Measurements from ENCODE around the gene CRYBA1. TPM values are rescaled to one million over a fixed set of nuclear protein-coding genes. Genes with fewer than 3 reads are reported as not detected.
"Not testable (repeated sequence)": the region's sequence is repeated elsewhere in the genome, so short reads cannot be mapped to it uniquely, and the experiment has no call there.

Gene CRYBA1
- polyA plus RNA-seq, 12 donors: not detected

DNA sequence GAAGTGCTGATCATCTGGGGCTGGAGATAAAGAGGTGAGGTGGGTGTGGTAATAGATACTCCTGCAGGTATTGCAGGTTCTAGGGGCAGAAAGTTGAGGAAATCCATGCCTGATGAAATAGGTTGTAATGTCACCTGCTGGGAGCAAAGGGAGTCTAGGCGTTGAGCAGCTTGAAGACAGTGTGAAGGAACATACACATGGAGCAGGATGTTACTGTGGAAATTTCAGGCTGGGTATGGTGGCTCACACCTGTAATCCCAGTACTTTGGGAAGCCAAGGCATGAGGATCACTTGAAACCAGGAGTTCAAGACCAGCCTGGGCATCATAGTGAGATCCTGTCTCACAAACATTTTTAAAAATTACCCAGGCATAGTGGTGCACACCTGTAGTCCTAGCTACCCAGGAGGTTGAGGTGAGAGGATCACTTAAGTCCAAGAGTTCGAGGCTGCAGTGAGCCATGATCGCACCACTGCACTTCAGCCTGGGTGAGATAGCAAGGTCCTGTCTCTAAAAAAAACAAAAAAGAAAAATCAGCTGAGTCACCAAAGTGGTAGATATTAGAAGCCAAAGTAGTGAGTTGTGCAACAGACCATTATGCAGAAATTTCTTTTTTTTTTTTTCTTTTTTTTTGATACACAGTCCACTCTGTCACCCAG is 9.1 kb upstream of the CRYBA1 start:
- DNase-seq: no peak

DNA sequence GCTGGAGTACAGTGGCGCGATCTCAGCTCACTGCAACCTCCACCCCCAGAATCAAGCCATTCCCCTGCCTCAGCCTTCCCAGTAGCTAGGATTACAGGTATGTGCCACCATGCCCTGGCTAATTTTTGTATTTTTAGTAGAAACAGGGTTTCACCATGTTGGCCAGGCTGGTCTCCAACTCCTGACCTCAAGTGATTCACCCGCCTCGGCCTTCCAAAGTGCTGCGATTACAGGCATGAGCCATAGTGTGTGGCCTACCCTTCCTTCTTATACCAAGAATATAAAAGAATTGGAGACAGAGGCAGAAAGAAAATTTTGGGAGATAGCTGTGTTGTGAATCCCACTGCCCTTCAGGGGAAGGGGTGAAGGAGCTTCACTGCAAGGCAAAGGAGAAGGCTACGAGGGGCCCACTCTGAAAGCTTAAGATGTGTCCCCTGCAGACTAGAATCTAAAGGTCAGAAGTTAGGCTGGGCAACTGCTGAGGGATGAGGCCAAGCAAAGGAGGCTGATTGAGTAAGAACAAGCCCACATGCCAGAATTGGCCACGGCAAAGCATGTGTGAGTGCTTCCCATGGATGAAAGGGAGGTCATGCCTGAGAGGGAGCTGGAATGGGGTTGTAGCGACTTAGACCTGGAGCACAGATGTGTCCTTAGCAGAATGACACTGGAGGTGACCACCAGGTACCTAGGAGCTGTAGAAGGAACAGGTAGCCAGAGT is 8.4 kb upstream of the CRYBA1 start:
- no peak for DNase-seq

DNA sequence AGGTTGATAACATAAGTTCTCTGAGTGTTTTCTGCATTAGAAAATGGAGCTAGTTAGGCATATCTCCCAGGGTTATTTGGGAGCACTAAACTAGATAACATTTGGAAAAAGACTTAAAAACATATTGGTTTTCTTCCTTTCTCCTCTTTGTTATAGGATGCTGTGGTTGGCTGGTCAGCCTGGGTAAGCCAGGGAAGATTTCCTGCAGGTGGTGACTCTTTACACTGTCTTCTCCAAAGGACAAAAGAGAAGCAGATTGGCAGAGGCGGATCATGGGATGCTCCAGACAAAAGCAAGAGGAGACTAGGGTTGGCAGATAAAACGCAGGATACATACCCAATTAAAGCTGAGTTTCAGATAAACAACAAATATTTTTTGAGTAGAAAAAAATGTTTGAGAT is 6.2 kb upstream of the CRYBA1 start:
- no peak for DNase-seq

DNA sequence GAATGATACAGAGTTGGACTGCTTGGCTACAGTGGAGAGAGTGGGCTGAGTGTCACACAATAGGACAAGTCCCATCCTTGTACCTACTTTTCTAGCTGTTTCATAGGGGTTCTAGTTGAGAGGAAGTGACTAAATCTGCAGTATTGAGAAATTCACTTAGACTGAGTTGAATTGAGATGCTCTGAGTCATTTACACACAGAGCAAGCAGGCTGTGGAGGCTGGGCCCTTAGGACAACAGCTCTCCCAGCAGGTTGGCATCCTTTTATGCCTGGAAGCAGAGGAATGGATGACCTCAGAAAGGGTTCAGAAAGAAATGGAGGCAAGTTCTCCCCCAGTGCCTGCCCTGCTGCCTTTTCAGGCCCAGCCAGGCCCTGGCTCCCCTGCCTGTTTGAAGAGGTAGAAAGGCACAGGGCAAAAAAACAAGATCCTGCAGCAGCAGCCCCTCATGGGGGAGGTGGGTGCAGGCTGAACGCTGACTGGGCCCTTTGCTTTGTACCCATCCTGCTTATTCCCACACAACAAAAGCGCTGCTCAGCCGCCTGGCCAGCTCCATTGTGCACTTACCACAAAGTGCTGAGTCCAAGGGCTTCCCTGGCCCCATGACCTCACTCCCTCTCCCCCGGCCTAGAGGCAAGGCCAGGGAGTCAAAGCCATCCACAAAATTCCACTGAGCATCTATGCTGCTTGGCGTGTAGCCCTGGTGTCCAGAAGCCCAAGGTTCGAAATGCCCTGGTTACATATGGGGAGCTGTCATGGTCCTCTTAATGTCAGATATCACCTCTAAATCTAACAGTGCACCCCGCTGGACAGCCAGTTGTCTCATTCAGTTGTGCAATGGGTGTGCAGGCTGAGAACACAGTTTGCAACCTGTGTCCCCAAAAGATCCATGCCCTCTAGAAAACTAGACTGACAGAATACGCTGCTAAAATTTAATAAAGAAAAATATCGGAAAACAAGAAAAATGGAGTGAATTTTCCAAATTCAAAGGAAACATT is 5.4 kb upstream of the CRYBA1 start:
- no peak for DNase-seq

DNA sequence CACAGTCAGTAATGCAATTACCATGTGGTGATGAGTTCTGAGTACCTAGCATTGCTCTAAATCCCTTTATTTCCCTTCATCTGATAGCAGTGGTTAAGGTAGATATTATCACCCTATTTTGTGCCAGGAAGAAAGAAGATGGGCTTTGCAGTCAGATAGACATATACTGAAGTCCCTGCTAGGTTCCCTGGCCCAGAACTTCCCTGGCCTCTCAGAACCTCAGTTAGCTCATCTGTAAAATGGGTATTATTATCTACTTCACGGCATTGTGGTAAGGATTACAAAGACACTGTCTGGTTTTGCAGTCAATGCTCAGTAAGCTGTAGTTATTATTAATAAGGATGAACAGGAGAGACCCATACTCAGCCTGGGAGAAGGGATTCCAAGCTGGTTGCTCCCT is 4.6 kb upstream of the CRYBA1 start:
- DNase-seq: no peak

DNA sequence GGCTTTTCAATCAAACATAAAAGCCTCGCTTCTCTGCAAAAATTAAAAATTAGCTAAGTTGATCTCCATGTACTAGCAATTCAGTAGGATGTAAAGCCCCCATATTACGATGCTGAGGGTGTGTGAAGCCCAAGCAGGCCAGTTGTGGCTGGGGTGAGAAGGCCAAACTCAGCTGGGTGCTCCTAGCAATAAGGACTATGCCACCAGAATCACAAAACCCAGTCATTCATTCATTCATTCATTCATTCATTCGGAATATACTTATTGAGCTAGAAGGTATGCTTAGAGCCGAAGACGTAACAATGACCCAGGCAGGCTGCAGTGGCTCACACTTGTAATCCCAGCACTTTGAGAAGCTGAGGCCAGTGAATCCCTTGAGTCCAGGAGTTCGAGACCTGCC is 3.9 kb upstream of the CRYBA1 start:
- DNase-seq: no peak

DNA sequence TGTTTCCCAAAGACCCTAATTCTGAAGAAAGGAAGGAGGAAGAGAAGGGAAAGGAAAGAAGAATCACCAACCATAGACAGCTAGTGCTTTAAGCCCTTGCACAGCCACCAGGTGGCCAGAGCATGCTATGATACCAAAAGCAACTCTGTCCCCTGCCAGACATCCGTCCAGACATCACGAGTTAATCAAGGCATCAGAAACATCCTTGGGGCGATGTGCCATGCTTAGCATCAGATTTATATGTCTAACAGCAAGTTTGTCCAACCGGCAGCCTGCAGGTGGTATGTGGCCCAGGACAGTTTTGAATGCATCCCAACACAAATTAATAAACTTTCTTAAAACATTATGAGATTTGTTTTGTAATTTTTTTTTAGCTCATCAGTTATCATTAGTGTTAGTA is 2.9 kb upstream of the CRYBA1 start:
- no peak for DNase-seq

DNA sequence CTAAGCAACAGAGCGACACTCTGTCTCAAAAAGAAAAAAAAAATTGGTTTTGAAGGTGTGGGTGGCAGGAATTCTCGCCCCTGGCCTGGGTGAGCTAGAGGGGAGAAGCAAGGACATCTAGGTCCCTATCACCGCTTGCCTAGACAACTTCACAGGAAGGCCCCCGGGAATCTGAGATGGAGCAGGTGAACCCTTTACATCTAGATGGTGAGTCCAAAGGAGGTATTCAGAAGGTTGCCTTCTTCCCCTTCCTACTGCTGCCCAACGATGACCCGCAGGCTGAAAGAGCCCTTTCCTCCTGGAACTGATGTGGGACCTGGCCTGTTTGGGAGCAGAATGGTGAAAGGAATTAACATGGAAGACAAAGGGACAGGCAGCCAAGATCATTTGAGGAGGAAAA is 1.3 kb upstream of the CRYBA1 start:
- DNase-seq: no peak

DNA sequence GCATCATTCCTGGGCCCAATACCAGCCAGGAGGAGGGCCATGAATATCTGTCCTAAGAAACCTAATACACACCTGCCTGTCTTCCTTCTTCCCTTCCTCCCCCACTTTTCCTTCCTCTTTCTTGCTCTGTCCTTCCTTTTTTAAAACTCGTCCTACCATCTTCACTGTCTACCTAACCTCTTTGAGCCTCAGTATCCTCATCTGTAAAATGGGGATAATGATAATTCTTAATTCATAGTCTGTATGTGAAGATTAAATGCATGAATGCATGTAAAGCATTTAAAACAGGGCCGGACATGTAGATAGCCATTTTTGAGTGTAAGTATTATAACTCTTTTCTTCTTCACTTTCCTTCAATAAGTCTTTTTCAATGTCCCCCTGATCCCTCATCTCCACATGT is 560 bp downstream of the CRYBA1 start:
- DNase-seq: no peak

DNA sequence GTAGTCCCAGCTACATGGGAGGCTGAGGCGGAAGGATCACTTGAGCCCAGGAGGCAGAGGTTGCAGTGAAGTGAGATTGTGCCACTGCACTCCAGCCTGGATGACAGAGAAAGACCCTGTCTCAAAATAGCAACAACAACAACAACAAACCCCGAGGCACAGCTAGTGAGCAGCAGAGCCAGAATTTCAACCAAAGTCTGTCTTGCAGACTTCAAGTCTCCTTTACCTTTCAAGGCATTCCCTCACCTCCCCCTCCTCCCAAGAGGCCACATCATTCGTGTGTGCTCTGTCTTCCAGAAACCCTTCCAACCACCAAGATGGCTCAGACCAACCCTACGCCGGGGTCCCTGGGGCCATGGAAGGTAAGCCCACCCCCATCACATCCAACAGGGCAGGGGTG is 2.2 kb downstream of the CRYBA1 start:
- no peak for DNase-seq

DNA sequence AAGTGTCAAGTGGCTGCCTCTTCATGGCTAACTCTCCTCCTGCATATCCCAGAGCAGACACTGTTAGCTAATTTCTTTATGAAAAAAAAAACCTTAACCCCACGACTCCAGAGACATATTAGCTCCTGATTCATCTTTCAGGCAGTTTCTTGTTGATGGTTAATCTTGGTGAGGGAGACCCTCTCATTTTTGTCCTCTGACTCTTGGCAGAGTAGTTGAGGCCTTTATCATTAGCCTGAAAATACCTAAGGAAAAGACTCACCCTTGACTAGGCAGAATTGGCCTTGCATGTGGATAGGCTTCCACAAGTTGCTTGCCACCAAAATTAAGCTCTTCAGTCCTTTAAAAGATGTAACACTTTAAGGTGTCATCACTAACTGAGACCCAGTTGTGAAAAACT is 4.0 kb downstream of the CRYBA1 start:
- no peak for DNase-seq

DNA sequence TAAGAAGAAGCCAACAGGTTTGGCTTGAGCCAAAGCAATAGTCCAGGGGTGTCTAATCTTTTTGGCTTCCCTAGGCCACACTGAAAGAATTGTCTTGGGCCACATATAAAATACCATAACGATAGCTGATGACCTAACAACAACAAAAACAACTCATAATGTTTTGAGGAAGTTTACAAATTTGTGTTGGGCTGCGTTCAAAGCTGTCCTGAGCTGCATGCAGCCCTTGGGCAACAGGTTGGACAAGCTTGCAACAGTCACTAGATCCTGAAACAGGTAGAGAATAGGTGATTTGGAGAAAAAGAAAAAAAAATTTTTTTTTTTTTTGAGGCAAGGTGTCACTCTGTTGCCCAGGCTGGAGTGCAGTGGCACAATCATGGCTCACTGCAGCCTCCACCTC is 4.5 kb downstream of the CRYBA1 start:
- no peak for DNase-seq

DNA sequence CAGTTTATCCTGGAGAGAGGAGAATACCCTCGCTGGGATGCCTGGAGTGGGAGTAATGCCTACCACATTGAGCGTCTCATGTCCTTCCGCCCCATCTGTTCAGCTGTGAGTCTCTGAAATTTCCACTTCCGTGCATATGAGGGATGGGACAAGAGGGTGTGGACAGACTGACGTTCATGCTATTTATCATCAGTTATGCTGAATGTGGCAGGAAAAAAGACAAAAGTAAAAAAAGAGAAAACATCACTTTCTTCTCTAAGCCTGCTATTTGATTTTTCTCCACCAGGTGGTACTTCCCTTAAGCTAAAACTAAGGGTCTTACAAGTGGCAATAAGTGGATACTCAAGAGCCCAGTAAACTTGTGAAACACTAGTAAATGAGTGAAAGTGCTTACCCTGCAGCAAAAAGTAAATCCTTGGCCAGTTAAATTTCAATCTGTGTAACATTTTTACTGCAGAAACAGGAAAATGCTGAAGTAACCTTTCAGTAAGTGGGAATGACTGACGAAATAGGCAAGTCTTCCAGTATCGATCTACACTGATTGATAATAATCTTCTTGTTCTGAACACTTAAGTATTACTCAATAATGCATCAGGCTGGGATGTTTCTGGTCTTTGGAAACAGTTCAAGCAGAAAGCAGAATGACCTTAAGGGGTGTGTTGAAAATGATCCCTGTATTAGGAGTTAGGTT is 5.6 kb downstream of the CRYBA1 start:
- no peak for DNase-seq

DNA sequence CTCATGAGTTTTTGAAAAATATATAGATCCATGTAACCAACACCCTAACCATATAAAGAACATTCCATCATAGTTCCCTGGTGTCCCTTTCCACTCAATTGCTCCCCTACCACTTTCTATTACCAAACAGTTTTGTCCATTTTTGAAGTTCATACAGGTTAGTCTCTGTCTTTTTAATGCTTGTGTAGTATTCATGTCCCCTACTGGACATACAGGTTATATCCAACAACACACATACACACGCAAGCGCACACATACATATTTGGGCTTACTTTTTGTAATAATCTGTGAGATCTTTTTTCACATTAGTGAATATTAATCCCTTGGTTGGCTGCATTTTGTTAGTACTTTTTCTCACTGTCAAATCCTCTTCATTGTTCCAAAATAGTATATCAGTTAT is 6.4 kb downstream of the CRYBA1 start:
- no peak for DNase-seq

DNA sequence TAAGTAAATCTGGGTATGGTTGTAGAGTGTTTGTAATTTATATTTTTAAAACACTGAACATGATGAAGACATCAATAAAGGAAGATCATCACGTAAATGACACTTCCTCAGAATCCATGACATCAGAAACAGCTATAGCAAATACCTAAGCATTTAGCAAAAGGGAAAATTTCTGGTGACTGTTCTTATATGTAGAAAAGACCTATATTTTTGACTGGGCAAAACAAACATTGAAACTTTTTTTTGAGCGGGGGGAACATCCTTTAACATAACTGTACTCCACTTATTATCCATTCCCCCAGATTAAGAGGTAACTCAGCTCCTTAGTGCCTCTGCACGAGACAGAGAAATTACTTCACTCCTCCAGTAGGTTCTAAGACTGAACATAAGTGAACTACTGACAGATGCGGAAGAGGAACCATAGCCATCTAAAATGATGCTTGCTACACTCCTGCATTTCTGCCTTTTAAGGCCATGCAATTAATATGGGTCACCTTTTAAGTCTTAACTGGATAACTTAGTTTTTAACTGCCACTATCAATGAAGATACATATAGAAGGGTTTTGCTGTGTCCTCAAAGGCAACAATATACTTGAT is 9.4 kb downstream of the CRYBA1 start:
- no peak for DNase-seq

DNA sequence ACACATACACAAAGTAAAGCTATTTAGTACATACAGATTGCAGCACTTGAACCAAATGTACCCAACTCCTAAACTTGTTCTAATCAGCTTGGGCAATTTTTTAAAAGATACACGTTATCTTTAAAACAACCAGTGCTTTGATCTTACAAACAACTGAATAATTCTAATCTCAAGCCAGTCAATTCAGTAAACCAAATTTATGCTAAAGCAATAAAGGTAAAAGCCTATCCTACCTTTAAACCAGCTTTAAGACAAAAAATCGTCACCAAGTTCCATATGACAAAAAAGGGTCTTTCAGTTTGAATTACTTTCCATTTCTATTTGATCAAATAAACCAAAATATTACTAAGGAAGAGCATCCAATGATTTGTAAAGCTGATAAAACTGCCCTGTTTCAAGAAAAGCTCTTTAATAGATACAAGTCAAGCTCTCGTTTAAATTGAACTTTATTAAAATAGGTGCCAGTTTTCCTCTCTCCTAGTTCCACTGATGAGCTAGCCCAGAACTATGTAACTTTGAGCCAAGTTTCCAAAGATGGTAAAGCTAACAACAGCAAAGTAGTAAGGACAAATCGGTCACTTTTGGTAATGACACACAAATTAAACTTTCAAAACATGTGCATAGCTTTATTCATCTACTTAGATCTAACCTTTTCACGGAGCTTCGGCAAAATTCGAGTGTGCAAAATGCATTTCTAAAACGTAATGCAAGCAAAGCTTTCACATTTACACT is 10.2 kb downstream of the CRYBA1 start:
- no peak for DNase-seq

DNA sequence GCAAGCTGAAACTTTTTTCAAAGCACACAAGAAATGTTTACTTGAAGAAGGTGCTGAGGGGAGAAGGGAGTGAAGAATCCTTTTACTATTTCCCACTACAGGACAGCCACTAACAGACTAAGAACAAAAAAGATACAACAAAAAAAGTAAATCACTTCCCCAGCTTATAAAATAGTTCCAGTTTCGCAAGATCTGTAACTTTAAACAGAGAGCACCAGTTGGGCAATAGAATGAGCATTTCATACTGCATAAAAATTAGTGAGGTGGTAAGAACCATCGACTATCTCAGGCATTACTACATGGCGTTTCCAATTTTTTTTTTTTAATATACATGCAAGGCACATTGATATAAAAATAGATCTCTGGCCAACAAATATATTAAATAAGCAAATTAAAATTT is 11.1 kb downstream of the CRYBA1 start:
- DNase-seq: no peak

DNA sequence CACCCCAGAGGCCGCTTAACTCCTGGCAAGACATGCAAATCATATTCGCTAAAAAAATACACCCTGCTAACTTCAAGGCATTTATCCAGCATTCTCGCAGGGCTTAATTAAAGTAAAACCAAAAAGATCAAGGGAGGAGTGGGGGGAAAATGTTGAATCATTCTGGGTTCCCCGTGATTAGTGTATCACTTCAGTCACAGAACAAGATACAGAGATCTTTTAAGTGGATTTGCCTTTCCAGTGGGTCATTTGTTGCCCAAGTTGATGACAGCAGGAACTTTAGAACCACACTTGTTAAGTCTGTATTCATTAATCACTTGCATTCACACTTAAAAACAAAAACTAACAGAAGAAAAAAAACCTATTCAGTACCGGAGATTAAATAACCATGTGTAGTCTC is 17.3 kb downstream of the CRYBA1 start:
- no peak for DNase-seq

DNA sequence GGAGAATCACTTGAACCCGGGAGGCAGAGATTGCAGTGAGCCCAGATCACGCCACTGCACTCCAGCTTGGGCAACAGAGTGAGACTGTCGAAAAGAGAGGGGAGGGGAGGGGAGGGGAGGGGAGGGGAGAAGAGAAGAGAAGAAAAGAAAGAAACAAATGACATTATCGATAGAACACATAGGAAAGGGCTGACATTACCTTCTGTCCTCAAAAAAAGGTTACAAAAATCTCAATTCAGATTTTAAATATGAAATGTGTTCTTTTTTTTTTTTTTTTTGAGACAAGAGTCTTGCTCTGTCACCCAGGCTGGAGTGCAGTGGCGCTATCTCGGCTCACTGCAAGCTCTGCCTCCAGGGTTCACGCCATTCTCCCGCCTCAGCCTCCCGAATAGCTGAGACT is 25.3 kb downstream of the CRYBA1 start:
- DNase-seq: not testable (repeated sequence)

DNA sequence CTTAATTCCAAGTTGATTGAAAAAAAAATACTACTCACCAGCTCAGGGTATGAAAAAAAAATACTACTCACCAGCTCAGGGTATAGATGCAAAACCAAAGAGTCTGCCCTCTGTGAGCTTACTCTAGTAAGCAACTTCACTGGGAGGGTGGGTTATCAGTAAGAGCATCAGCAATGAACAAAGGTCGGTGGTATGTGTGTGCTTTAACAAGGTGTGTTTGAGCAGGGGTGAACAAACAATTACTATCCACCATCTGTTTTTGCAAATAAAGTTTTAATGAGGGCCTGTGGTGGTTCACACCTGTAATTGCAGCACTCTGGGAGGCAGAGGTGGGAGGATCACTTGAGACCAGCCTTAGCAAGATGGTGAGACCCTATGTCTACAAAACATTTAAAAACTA is 27.3 kb downstream of the CRYBA1 start:
- DNase-seq: no peak

DNA sequence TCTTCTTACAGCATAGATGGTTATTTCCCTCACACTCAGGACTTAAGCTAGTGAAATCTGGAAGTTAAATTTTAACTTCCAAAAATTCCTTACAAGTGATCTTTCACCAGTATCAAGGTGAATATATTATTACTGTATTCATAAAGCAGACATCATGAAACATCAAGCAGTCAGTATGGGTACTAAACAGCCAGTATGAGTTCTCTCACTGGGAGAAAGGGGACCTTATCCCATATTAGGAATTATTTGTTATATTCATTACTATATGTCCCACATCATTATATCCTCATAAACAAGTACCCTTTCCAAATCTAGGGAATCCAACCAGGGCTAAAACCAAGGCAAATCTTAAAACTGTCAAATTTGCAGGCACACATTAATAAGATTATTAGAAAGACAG is 32.0 kb downstream of the CRYBA1 start:
- no peak for DNase-seq
